ENCODE data around the gene FBXO31.

The FBXO31 gene, protein sequence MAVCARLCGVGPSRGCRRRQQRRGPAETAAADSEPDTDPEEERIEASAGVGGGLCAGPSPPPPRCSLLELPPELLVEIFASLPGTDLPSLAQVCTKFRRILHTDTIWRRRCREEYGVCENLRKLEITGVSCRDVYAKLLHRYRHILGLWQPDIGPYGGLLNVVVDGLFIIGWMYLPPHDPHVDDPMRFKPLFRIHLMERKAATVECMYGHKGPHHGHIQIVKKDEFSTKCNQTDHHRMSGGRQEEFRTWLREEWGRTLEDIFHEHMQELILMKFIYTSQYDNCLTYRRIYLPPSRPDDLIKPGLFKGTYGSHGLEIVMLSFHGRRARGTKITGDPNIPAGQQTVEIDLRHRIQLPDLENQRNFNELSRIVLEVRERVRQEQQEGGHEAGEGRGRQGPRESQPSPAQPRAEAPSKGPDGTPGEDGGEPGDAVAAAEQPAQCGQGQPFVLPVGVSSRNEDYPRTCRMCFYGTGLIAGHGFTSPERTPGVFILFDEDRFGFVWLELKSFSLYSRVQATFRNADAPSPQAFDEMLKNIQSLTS

DNA sequence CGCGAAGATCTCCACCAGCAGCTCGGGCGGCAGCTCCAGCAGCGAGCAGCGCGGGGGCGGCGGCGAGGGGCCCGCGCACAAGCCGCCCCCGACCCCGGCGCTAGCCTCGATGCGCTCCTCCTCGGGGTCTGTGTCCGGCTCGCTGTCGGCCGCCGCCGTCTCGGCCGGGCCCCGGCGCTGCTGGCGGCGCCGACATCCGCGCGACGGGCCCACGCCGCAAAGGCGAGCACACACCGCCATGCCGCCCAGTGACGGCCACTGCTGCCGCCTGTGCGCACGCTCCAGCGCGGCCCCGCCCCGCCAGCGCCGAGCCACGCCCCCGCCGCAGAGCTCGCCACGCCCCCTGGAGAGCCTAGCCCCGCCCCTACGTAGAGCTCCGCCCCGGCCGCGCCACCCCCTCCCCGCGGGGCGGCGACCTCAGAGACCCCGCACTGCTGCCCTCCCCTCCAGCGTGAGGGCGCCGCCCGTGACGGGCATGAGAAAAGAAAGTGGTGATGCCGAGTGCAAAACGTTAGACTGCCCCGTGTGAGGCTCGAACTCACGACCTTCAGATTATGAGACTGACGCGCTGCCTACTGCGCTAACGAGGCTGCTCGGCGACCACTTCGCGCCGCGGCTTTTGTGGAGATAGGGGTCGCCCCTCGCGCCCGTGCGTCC, at the start of gene FBXO31:
Gene FBXO31, minus strand, starts transcription at position 272 of the 657 bp plus-strand sequence. Its CDS starts 32 bp downstream, at position 240.
- Mint-ChIP-seq H3K9me3 (no peaks in the 10 kb centered on the region), H3K36me3 (peaks cover 7% of the 10 kb centered on the region), H3K4me3 (peak within 1 kb of the TSS; percentile 91), H3K27me3 (peaks cover 1% of the 10 kb centered on the region), H3K27ac (peak within 1 kb of the TSS; percentile 100), H3K4me1 (peaks cover 59% of the 10 kb centered on the region)

DNA sequence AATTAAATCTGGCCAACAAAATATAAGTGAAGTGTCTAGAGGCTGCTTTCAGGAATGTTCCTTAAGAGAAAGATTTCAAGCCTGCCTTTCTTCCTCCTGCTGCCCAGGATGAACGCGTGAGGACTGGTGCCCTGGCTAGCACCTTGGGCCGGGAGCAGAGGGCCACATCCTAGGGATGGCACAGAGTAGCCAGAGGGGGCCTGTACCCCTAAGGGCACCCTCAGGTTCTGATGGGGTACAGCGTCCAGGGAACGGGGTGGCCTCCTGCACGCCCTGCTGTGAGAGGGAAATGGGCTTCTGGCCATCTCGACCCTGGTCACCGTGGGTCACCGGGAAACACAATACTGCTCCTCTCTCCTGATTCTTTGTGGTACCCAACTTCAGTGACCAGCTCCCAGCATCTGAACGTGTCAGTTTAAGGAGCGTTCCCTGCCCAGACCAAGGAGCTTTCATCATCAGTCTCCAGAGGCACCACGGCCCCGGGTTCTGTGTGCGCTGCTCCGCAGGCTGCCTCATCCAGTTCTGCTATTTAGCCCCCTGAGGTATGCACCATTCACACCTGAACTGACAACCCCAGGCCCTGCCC, 48.8 kb upstream of the FBXO31 start:
- Mint-ChIP-seq H3K27me3 (no peaks in the 10 kb centered on the region), H3K36me3 (peaks cover 3% of the 10 kb centered on the region), H3K4me1 (peaks cover 22% of the 10 kb centered on the region), H3K9me3 (no peaks in the 10 kb centered on the region), H3K27ac (no peak overlapping the region), H3K4me3 (no peak overlapping the region)

DNA sequence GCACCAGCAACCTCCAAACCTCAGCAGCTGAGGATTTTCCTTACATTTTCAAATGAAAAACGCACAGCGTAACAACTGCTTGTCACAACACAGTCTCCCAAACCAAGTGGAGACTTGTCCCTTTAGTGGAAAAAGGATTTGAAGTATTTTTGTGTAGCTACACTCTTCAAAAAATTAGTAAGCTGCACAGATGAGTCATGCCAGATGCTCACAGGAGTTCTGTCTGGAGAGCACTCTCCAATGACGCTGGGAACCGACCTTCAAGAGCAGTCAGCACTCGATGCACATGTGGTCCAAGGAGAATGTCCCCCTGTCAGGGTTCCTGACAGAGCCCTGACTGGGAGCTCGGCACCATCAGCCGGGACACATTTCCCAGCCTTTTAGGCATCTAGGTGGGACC, 48.4 kb upstream of the FBXO31 start:
- no peaks in the 10 kb centered on the region for H3K27me3 Mint-ChIP-seq
- H3K4me3 Mint-ChIP-seq: no peak overlapping the region
- H3K9me3 Mint-ChIP-seq: no peaks in the 10 kb centered on the region
- H3K4me1 Mint-ChIP-seq: peaks cover 21% of the 10 kb centered on the region
- no peak overlapping the region for H3K27ac Mint-ChIP-seq
- H3K36me3 Mint-ChIP-seq: peaks cover 3% of the 10 kb centered on the region

DNA sequence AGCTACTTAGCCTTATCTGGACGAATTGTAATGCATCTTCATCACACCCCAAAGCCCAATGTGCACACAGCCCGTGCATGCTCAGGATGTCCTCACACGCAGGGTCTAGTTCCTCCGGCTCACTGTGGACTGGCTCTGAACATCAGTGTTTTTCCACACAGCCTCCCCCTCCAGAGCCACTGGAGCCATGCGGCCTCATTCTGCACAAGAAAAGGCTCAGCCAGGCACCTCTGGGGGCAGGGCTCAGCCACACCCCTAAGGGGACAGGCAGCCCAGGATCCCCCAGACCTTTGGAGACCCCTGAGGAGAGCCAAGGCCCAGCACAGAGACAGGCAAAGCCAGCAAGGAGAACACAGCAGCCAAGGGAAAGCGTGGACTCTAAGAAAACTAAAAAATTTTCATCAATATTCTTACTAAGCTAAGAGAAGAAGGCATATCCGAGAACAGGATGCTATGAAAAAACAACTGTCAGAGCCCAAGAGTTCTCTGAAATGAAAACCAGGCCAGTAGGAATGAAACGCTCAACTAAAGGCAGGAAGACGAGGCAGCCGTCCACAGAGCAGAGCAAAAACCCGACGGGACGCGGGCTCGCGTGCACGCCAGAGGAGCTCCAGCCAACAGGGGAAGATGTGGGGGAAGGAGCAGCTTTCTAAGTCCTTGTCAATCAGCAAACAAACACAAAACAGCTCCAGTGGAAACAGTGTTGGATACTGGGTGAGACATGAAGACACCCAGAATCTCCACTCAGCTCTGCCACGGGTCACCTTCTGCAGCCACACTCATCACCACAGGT, 43.0 kb upstream of the FBXO31 start:
- Mint-ChIP-seq H3K27ac (no peak overlapping the region), H3K4me1 (peaks cover 5% of the 10 kb centered on the region)

DNA sequence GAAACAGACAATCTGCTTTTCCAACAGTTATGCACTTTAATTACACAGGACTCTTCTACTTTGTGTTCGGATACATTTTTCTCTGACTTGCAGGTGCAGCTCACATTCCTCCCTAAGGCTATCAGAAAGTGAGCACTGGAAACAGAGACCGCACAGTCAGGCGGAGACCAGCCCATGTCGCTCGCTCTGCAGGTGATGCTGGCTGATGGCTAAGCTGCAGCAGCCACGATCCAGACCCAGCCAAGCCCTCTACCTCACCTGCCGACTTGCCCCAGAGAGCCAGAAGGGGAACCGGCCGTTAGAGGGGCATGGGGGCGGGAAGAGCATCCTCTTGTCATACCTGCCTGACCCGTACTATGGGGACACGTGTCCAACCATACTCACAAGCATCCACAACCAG, 42.4 kb upstream of the FBXO31 start:
- H3K36me3 Mint-ChIP-seq: peaks cover 12% of the 10 kb centered on the region
- H3K27ac Mint-ChIP-seq: no peak overlapping the region
- no peak overlapping the region for H3K4me3 Mint-ChIP-seq
- H3K9me3 Mint-ChIP-seq: no peaks in the 10 kb centered on the region
- no peaks in the 10 kb centered on the region for H3K27me3 Mint-ChIP-seq
- peaks cover 5% of the 10 kb centered on the region for H3K4me1 Mint-ChIP-seq

More for the DNA sequence above, 43.0 kb upstream of the FBXO31 start:
- no peaks in the 10 kb centered on the region for H3K9me3 Mint-ChIP-seq
- H3K27me3 Mint-ChIP-seq: no peaks in the 10 kb centered on the region
- H3K4me3 Mint-ChIP-seq: no peak overlapping the region
- H3K36me3 Mint-ChIP-seq: peaks cover 12% of the 10 kb centered on the region

DNA sequence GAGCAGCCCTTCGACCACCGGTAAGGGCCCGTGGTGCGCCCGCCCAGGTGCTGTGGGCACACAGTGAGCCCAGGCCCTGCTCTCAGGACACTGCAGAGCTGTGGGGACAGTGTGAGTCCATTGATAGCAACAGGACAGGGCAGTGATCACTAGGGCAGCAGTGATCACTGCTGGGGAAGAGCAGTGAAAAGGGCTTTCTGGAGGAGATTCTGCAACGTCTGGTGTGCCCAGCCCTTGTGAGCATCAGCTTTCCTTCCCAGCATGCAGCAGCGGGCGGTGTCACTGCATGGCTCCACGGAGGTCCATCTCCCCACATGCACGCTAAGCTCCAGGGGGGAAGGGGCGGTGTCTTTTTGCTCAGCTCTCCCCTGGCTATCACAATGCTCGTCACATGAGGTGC, 40.7 kb upstream of the FBXO31 start:
- H3K9me3 Mint-ChIP-seq: no peaks in the 10 kb centered on the region
- peaks cover 5% of the 10 kb centered on the region for H3K4me1 Mint-ChIP-seq
- no peak overlapping the region for H3K4me3 Mint-ChIP-seq
- peaks cover 9% of the 10 kb centered on the region for H3K36me3 Mint-ChIP-seq
- no peak overlapping the region for H3K27ac Mint-ChIP-seq
- no peaks in the 10 kb centered on the region for H3K27me3 Mint-ChIP-seq

DNA sequence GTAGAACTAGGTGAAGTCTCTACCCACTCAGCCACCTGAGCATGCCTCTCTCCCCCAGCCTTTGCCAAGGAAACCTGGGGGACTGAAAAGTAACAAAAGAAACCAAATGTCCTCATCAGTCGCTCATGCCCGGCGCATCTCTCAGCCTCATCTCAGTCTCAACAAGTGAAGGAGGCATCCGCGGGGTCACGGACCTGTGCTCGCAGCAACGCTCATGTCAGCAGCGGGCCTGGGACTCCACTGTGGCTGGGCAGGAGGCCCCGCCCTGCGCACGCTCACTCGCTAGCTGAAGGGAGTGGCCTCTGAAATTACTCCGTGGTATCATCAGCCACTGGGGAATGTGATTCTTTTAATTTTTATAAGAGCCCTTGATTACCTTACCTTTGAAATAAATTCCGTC, 39.9 kb upstream of the FBXO31 start:
- H3K27ac Mint-ChIP-seq: no peak overlapping the region
- peaks cover 9% of the 10 kb centered on the region for H3K36me3 Mint-ChIP-seq
- no peaks in the 10 kb centered on the region for H3K27me3 Mint-ChIP-seq
- H3K9me3 Mint-ChIP-seq: no peaks in the 10 kb centered on the region
- H3K4me1 Mint-ChIP-seq: peaks cover 5% of the 10 kb centered on the region
- no peak overlapping the region for H3K4me3 Mint-ChIP-seq

DNA sequence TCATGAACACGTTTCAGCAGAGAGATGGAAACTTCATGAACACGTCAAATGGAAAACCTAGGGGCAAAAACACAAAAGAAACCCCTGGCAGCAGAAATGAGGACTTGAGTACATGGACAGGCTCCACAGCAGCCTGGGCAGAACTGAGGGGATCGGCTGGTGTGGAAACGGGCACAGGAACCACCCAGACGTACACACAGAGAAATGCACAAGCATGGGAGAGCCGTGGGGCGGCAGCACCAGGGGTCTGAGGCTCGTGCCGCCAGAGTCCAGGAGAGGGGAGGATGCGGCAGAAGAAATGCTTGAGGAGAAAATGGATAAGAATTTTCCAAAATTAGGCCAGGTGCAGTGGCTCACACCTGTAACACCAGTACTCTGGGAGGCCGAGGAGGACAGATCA, 38.5 kb upstream of the FBXO31 start:
- Mint-ChIP-seq H3K27me3 (no peaks in the 10 kb centered on the region), H3K27ac (no peak overlapping the region), H3K36me3 (peaks cover 9% of the 10 kb centered on the region), H3K4me1 (peaks cover 5% of the 10 kb centered on the region), H3K4me3 (no peak overlapping the region), H3K9me3 (no peaks in the 10 kb centered on the region)

DNA sequence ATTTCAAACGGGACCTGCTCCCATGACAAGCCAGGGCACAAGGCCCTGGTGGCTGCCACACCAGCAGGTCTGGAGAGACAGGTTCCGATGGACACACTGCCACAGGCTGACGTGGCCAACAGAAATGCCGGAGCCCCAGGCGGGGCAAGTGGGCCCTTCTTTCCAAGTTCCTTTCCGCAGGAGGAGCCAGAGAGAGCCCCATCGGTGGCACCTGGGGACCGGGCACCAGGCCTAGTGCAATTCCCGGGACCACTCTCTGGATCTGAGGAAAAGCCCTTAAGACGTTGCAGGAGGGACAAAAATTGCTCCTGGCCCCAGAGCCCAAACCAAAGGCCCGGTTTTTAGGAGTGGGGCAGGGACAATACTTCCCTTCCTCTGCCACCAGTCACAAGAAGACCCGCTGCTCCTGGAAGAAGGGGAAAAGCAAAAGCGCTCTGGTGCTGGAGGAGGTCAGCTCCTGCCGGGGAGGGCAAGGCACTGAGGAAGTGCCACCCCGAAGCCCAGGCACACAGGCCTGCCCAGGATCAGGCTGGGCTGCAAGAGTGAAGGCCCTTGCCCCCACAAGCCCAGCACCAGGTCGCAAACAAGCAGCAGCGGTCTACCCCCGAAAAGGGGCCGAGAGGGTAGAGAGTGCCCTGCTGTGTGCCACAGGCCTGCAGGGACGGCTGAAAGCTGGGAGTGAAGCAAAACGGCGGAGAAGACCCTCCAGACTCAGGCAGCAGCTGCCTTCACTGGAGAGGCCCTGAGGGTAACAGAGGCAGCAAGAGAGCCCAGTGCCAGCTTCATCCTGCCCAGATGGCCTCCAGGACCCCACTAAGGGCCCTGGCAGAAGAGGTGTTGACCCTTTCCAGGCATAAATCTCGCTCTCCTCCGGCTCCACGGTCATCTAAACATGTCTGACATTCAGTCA, 37.7 kb upstream of the FBXO31 start:
- Mint-ChIP-seq H3K4me3 (no peak overlapping the region), H3K27me3 (no peaks in the 10 kb centered on the region), H3K36me3 (peaks cover 9% of the 10 kb centered on the region), H3K9me3 (no peaks in the 10 kb centered on the region), H3K27ac (no peak overlapping the region), H3K4me1 (peaks cover 5% of the 10 kb centered on the region)

DNA sequence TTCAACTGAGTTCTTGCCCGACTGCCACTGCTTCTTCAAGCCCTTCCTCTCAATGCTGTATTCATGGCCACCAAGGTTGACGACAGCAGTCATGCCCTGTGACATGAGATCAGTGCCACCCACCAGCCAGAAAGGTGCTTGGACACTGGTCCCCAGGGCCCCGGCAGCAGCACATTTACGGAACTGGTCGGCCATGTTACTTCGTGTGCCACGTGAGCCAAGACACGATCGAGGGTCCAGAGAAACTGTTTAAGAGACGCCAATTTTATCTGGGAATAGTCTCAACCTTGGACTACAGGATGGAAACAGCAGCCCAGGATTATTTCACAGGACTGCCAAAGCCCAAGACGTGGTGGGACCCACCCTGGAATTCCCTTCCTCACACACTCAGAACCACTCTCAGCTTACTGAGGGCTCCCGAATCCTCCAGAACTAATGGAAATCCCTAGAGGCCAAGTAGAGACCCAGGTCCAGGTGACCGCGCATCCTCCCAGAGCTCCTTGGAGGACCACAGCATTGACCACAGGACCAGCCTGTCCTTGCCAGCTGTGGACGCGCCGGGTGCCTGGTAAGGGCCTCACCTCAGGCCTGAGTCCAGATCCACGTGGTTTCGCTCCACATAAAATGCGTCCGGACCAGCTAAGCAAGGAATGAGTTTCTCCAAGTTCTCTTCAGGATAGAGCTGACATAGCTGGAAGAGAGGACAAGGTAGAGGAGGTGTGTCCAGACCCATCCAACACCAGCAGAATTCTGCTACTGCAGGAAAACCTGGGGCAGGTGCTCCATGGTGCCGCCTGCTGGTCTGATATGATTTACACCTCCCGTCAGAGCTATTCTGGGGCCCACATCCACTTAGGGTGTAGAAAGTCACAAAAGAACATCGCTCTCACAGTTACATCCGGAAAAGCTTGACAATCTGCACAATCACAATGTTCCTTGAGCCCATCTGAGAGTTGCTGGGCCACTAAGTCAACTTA, 36.7 kb upstream of the FBXO31 start:
- Mint-ChIP-seq H3K4me3 (no peak overlapping the region), H3K9me3 (no peaks in the 10 kb centered on the region), H3K27me3 (no peaks in the 10 kb centered on the region), H3K36me3 (peaks cover 9% of the 10 kb centered on the region), H3K27ac (no peak overlapping the region), H3K4me1 (no peaks in the 10 kb centered on the region)

DNA sequence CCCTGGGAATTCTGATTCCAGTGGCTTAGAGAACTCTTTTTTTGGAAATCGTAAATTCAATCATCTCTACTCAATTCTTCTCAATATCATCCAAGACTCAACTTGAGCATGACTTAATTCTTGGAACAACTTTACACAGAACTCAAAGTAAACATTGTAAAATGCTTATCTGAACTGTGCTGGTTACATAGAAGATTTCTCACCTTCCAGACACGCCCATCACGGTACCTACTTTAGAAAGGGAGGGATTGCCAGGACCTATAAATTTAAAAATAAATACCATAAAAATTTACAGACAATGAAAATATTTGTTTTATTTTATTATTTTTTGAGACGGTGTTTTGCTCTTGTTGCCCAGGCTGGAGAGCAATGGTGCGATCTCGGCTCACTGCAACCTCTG, 35.1 kb upstream of the FBXO31 start:
- H3K36me3 Mint-ChIP-seq: peaks cover 6% of the 10 kb centered on the region
- H3K9me3 Mint-ChIP-seq: no peaks in the 10 kb centered on the region

DNA sequence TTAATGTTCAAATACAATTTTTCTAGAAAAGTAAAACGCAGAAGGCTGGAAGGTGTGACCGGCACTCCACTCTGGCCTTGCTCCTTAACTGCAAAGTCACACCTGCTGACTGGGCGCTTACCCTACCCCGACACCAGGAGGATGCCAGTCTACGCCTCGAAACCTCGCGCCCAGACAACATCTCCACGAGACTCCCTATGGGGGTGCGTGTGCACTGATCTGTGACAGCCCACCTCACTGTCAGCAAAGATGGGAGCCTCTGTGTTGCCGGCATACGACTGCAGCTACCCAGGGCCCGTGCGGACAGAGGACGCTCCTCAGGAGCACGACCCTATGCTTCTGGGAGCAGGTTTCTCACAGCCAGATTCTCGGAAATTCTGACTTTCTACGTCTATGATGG, 34.6 kb upstream of the FBXO31 start:
- peaks cover 6% of the 10 kb centered on the region for H3K36me3 Mint-ChIP-seq

More for the DNA sequence above, 35.1 kb upstream of the FBXO31 start:
- Mint-ChIP-seq H3K27ac (no peak overlapping the region), H3K27me3 (no peaks in the 10 kb centered on the region), H3K4me3 (no peak overlapping the region), H3K4me1 (no peaks in the 10 kb centered on the region)

DNA sequence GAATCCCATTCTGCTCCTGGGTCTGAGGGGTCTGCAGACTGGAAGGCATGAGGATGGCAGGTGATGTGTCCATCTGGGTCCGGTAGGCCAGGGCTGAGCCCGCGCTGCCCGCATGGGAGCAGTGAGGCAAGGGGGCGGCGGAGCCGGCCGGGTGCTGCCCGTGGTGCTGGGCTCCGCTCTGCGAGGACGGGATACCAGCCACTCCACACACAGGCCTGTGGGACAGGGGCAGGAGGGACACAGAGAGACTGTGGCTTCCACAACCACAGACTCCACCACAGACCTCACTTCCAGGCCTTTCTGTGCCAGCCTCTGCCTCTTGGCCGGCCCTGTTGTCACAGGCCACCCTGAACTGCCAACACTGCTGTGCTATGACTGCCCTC, 33.9 kb upstream of the FBXO31 start:
- Mint-ChIP-seq H3K27me3 (no peaks in the 10 kb centered on the region), H3K4me1 (no peaks in the 10 kb centered on the region), H3K36me3 (peaks cover 5% of the 10 kb centered on the region), H3K4me3 (no peak overlapping the region), H3K27ac (no peak overlapping the region), H3K9me3 (no peaks in the 10 kb centered on the region)

More for the DNA sequence above, 34.6 kb upstream of the FBXO31 start:
- H3K4me3 Mint-ChIP-seq: no peak overlapping the region
- no peak overlapping the region for H3K27ac Mint-ChIP-seq
- H3K9me3 Mint-ChIP-seq: no peaks in the 10 kb centered on the region
- H3K4me1 Mint-ChIP-seq: no peaks in the 10 kb centered on the region
- H3K27me3 Mint-ChIP-seq: no peaks in the 10 kb centered on the region

Measured in activated naive CD4-positive, alpha-beta T cell treated with anti-CD3 and anti-CD28 coated beads, Interleukin-2, amount 50 U/mL, for 24 hours (primary cell).